DMS53 (cell line): ENCODE measurements around the gene AKAP9.
"Not testable (repeated sequence)": the region's sequence is repeated elsewhere in the genome, so short reads cannot be mapped to it uniquely, and the experiment has no call there.

Source experiments
- DNase-seq: peaks from one replicate; lab custom pipeline; 2025; lab: John Stamatoyannopoulos, UW

Gene AKAP9

DNA sequence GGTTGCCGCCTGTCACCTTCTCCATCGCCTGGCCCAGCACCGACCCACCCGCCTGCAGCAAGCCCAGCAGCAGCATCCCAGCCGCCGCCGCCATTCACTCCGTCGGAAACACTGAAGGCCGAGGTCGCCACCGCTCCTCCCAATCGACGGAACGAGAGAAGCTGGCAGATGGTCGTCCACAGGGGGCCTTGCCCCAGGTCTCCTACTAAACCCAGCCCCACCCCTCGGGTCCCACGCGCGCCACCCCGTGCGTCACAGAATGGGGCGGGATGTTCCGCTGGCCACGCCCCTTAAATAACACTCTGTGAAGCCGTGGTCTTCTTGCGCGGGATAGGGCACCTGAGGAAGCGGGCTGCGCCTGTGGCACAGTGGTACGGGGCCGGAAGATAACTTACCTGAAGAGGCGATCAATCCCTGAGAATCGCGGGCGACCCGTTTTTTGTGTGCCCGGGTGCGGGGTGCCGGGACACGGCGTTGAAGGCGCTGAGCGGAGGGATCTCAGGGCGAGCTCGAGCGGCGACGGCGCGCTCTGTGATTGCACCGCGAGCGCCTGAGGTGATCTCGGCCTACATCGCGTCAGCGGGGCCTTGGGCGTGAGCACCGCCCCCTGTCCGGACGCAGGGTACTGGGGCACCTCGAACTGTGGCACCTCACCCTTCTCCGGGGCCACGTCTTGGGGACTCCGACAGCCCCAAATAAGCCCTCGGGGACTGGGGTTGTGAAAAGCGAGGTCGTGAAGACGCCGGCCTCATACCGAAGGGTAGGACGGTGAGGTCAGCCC, 193.8 kb downstream of the AKAP9 start, which contains the start of gene CYP51A1:
TSS of gene CYP51A1 (minus strand) at position 207 of the 781 bp plus-strand sequence. CDS start at position 94, 113 bp downstream.
- peak; percentile 99 for DNase-seq

DNA sequence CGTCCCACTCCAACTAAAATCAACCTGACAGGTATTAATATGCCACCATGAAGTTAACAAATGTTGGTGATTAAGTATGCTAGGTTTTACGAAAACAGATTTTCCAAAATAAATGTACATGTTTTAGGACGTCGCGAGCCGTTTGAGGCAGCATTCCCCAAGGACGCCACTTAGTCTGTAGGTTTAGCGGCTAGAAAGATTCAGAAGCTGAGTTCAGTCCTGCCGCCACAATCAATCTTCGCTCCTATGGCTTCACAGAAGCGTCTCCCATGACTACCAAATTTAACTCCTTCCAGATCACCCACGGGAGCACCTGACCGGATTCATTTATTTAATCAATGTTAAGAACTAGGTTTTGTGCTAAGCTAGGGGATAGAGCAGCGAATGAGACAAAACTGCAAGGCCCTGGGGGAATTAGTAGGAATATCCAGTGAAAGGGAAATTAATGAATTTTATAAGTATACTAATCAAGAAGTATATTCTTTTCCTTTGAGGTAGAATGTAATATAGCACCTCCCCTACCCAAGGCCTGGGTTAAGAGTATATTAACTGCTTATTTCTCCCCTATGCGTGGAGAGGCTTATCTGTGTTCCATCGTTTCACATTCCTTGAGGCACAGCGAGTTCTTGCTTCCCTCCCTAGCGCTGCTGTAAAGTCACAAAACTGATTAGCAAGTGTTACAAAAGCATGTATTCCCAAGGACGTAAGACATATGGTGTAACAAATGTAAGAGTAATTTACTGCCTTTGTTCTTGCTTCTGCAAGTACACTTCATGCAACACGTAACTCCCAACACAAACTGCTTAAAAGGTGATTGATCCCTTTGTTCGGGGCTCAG, 194.6 kb downstream of the AKAP9 start:
- peak; percentile 77 for DNase-seq

- no peak for DNase-seq
Observed at GRCh38 chr7:92137557-92137956, 196.9 kb downstream of the AKAP9 start.

GRCh38 chr7:92141161-92141560, 200.5 kb downstream of the AKAP9 start:
- DNase-seq, result no peak

GRCh38 chr7:92142791-92143190, 202.1 kb downstream of the AKAP9 start:
- DNase-seq, result not testable (repeated sequence)

GRCh38 chr7:92143192-92143880, 202.7 kb downstream of the AKAP9 start:
- not testable (repeated sequence) for DNase-seq

- DNase-seq, result no peak
Observed at GRCh38 chr7:92149736-92150239, 209.1 kb downstream of the AKAP9 start.

GRCh38 chr7:92150450-92151017, 209.9 kb downstream of the AKAP9 start:
- no peak for DNase-seq

GRCh38 chr7:92155108-92155739, 214.6 kb downstream of the AKAP9 start:
- DNase-seq, result no peak

- no peak for DNase-seq
Observed at GRCh38 chr7:92156990-92157389, 216.3 kb downstream of the AKAP9 start.

- DNase-seq, result no peak
Observed at GRCh38 chr7:92158660-92159575, 218.3 kb downstream of the AKAP9 start.
